ENCODE results near the gene TENT5A.

Gene TENT5A

GRCh38 chr6:81713205-81713604 lies 39.3 kb downstream of the TENT5A start:
- DNase-seq (ENCODE audit: low spot score): no peak

- no peak for DNase-seq (ENCODE audit: low spot score)
These were observed 44.3 kb downstream of the TENT5A start for GRCh38 chr6:81708113-81708699.

- no peak for DNase-seq (ENCODE audit: low spot score)
These were observed 47.8 kb downstream of the TENT5A start for GRCh38 chr6:81704700-81705099.

GRCh38 chr6:81700414-81700813 lies 52.1 kb downstream of the TENT5A start:
- DNase-seq (ENCODE audit: low spot score): no peak

- no peak for DNase-seq (ENCODE audit: low spot score)
These were observed 54.9 kb downstream of the TENT5A start for GRCh38 chr6:81697559-81697958.

GRCh38 chr6:81696524-81696923 lies 56.0 kb downstream of the TENT5A start:
- DNase-seq (ENCODE audit: low spot score): no peak
